Ramos (cell line): Measurements from ENCODE around the gene MBTD1.

Experiments
- in situ Hi-C: fragments of 300-500 bp; cut with MboI; formaldehyde crosslinking; loops from one replicate; pipeline ENCODE4 v1.14.3; 2022; ENCODE audit warnings: low sequenced_read_pairs; ENCODE audit not compliant: unreplicated experiment

MBTD1 gene

DNA sequence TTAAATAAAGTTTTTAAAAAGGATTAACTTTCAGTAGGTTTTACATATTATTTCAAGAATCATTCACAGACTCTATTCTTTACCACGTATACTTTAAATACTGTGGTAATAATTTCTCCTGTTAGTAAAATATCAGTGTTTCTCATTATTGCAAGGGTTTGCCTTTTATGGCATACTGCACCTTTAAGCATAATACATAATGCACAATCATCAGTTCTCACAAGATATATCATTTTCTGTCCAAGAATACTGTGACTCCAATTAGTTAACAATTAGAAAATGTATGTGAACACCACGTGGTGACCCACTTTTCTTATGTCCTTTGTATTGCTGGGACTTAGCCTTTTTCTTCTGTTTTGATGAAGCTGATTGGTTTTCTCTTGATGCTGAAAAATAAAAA lies 68.0 kb downstream of the MBTD1 start:
- in situ Hi-C loops = no loop called here

DNA sequence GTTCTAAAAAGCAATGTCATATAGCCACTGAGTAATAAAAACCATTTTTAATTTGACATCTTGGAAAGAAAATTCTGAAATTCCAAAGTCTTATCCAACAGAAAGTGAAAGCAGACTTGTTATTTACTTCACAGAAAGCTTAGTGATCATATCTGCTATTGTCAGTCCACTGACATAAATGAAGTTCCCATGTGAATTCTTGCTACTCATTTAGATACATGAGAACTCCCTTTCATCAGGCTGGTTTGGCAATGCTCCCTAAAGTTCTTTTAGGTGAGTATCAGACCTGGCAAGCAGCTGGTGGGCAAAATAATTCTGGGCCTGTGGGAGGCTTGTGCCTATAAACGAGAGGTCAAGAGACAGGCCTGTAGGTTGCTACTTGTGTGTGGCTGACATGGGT lies 70.2 kb downstream of the MBTD1 start:
- in situ Hi-C loops = no loop called here

DNA sequence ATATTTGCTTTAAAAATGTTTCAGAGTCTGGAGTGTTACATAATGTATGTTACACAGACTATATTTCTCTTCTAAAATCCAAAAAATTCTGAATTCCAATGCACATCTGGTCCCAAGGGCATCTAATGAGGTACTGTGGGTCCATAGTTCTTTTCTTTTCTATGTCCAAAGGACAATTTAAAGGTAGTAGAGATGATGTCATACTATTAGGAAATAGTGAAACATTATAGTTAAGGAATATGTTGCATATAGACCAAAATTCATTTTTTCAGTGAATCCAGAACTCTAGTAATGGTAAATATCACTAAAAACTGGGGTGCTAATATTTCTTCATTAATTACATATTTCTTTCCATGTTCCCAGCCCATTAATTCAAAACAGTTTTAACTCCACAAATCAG lies 70.7 kb downstream of the MBTD1 start:
- in situ Hi-C loops = no loop called here

DNA sequence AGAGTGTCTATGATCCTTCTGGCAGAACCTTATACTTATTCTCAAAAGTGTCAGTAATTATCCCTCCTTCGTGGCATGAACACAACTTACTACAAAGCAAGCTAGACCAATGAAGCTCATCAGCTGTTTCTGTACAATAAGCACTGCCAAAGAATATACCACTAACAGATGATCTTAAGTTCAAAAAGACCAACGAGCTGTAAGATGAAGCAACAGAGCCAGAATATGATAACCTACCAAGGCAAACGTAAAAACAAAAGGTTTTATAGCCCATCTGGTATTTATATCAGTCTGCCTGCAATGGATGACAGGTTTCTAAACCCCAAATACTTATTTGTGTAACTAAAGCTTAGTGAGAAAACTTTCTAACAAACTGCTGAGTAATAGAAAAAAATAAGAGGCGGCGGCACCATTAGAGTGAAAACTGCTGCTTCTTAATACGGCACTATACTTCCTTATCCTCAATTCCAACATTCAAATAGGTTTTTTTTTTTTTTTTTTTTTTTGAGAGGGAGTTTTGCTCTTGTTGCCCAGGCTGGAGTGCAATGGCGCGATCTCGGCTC lies 71.5 kb downstream of the MBTD1 start:
- in situ Hi-C loops = no loop called here

DNA sequence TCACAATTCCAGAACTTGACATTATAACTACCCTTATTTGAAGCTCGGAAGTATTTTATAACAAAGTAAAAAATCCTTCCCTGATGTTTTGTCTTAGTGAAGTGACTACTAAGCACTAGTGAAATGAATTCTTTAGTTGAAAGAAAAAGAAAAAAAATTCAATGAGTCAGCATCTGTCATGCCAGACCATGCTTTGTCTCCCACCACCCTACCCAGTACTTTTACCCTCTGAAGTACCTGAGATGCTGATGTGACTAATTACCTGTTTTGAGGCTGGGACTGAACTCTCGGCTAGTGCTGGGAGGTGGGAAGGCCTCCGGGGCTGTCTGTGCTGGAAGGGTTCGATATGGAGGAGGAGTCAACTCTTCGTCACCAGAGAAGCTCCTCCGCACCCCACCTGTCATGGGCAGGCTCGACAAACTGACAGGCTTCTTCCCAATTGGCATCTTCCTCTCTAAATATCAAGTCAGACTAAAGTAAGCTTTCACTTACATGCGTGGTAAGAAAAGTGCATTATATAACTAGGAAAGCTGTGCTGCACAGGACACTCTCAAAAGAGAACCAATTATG lies 74.0 kb downstream of the MBTD1 start:
- in situ Hi-C loops = no loop called here

DNA sequence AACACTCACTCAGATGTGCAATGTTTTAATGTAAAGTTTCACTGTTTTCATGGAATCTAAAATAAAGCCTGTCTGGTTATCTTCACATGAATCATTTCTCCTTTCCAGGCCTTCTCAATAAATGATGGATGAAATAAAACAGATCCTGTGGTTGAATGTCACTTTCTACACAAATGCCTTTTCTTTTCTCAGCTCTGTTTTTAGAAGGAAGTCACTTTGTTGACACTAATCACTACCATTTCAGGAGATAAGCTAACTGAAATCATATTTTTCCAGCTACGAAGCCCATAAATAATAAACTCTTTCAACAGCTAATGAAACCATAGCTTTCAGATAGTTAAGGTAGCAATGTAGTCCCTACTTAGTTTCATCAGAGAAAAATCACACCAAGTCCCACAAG lies 75.7 kb downstream of the MBTD1 start:
- in situ Hi-C loops = no loop called here

DNA sequence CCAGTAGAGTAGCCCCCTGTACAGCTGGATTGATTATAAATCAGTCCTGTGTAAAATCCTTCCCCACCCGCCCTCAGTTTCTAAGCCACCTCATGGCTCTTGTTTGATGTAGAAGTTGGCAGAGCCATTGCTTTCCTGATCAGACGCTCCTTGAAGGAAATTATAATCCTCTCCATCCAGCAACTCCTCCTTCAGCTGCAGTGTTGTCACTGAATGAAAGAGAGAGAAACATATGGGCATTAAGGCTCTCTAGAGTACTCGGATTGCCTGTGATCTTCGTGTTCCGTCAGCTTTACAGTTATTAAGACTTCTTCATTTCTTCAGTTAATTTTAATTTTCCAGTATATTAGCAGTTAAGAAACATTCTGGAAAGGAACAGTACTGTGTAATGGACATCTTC lies 79.4 kb downstream of the MBTD1 start:
- in situ Hi-C loops = no loop called here

DNA sequence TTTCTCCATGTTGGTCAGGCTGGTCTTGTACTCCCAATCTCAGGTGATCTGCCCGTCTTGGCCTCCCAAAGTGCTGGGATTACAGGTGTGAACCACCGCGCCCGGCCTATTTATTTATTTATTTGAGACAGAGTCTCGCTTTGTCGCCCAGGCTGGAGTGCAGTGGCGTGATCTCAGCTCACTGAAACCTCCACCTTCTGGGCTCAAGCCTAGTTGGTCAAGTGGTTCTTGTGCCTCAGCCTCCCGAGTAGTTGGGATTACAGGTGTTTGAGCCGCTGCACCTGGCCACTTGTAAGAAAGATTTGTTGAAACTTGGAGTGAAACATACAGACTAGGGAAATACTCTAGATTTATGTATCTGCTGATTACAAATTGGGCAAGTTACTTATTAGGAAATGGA lies 87.8 kb downstream of the MBTD1 start:
- in situ Hi-C loops = loop anchor here (25.0 kb wide), 1 partner anchor 310 kb away; the partner anchor contains the start of gene TOB1

DNA sequence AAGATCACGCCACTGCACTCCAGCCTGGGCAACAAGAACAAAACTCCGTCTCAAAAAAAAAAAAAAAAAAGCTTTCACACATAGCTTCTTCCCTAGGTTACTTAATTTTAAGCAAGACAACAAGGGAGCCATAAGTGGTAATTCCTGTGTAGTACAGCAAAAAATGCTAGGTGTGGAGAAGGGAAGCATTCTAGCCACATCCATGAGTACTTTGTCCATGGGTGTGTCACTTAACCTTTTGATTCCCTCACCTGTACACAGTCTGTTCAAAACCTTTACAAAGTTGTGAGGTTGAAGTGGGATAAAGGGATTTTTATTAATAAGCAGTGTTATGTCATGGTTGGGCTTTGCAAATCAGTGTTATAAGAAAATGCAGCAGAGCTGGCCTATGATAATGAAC lies 89.1 kb downstream of the MBTD1 start:
- in situ Hi-C loops = loop anchor here (25.0 kb wide), 1 partner anchor 308 kb away; the partner anchor contains the start of gene TOB1

DNA sequence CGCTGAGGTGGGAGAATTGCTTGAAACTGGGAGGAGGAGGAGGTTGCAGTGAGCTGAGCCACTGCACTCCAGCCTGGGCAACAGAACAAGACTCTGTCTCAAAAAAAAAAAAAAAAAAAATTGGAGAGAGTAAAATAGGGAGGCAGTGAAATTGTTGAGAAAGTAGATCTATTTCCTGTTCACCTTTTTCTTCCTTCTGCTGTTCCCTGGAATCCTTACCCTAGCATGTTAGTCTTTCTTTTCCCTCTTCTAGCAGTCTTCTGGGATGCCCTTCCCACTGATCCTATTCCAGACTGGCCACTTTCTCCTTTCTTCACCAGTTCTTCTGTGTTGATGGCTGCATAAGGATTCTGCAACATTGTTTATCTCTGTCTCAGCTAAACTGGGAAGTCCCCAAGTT lies 90.5 kb downstream of the MBTD1 start:
- in situ Hi-C loops = loop anchor here (25.0 kb wide), 1 partner anchor 307 kb away; the partner anchor contains the start of gene TOB1

DNA sequence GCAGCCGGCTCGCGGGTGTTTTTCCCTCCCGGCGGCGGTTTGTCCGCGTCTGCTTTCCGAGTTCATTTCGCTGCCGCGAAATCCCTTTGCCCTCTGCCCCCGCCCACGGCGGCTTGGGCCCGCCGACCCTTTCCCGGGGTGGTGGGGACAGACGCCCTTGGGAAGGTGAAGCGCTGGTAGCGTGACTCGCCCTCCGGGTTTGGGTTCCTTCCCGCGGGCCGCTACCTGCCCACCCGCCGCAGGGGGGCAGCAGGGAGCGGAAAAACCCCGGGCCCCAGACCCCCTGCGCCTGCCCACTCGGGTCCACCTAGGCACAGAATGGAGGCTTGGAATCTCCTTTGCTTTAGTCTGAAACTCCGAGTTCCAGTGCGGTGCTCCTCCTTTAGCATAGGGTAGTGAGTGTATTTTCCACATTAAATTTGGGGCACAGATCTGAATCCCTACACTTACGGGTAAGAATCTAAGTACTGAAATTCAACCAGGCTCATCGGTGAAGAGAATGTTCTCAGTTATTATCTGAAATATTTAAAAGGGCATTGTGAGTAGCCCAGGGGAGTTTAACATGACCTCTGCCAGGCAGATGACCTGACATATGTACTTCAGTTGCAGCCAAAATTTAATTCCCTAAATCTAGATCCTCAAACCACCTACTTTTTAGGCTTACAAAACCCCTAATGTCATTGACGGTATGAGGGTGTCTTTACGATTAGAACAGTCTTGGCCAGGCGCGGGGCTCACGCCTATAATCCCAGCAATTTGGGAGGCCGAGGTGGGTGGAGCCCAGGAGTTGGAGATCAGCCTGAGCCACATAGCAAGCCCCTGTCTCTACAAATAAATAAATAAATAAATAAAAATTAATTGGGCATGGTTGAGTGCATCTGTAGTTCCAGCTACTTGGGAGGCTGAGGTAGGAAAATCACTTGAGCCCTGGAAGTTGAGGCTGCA lies 92.6 kb downstream of the MBTD1 start:
- in situ Hi-C loops = loop anchor here (25.0 kb wide), 1 partner anchor 305 kb away; the partner anchor contains the start of gene TOB1

DNA sequence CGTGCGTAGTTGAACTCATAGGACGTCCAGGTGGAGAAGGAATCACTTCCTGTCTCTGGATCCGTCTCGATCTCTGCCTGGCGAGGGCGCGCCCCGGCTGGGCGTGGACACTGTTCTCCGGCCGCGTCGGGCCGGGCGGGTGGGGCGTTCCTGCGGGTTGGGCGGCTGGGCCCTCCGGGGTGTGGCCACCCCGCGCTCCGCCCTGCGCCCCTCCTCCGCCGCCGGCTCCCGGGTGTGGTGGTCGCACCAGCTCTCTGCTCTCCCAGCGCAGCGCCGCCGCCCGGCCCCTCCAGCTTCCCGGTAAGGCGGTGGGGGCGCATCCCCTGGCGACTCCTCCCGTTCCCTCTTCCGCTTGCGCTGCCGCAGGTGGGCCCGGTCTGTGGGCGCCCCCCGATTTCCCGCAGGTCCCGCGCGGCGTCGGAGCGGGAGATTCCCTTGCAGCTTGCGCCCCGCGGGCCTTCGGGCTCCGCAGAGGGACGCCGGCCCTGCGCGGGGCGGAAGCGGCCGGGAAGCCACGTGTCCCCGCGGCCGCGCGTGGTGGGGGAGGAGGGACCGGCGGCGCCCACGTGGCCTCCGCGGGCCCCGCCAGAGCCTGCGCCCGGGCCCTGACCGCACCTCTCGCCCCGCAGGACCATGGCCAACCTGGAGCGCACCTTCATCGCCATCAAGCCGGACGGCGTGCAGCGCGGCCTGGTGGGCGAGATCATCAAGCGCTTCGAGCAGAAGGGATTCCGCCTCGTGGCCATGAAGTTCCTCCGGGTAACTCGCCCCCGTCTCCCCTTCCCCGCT lies 93.5 kb downstream of the MBTD1 start, which contains the start of gene NME2:
NME2 (plus strand) TSS at position 214 of the 789 bp plus-strand sequence; CDS start at position 634, 420 bp downstream.
- in situ Hi-C loops = loop anchor here (25.0 kb wide), 1 partner anchor 304 kb away; the partner anchor contains the start of gene TOB1

DNA sequence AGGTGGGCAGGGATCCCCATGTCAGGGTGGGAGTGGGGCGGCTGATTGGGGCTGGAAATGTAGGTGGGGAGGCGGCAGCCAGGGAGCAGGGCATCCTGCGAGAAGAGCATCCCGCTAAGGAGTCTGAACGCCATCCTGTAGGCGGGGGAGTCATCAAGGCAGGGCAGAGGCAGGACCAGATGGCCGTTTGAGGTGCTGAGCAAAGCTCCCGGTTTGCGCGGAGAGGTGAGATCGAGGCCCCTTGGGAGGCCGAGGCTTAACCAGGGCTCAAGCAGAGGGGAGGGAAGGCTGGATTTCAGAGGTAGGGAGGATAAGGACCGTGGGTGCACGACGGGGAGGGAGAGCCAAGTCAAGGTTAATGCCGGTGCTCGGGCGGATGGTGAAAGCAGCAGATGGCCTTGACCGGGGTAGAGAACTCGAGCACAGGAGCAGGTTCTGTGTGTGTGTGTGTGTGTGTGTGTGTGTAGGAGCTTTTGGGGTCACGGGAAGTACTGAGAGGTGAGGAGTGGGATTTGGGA lies 94.1 kb downstream of the MBTD1 start:
- in situ Hi-C loops = loop anchor here (25.0 kb wide), 1 partner anchor 303 kb away; the partner anchor contains the start of gene TOB1

DNA sequence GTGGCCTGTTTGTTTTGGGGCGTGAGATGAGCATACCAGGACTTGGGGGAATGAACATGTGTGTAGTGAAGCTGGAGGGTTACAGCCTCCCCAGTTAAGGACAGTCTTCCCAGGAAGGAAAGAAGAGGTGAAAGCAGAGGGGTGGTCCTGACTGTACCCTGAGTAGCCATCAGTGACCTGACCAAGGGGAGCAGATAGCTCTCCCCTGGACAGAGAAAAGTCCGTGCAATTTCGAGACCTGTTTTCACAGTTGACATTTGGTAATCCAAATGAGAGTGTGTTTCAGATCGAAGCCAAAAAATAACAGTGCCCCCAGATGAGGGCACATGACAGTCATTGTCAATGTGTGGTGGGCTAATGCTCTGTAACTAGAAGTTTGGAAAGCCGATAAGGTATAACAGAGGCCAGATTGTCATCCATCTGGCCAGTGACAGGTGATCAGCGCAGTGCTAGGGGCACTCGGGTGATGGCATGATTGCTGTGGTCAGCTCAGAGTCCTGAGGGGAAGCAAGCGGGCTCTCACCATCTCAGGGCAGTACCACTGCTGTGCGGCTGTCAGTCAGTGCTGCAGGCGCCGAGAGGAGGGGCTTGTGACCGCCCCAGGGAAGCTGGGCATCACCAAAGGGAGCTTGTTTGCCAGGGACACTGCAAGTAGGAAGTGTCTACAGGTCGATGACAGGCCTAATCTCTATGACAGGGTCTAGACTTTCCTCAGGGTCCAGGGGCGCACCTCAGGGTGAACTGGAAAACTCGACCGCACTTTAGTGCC lies 94.8 kb downstream of the MBTD1 start:
- in situ Hi-C loops = loop anchor here (25.0 kb wide), 1 partner anchor 303 kb away; the partner anchor contains the start of gene TOB1

DNA sequence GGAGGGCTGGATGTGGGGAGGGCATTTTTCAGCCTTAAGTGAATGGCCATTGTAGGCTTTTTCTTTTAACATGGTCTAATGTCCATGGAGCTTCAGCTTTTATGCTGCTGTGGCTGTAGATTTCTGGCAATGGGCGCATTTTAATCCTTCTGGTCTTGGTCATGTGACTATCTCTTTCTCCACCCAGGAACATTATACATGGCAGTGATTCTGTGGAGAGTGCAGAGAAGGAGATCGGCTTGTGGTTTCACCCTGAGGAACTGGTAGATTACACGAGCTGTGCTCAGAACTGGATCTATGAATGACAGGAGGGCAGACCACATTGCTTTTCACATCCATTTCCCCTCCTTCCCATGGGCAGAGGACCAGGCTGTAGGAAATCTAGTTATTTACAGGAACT lies 98.3 kb downstream of the MBTD1 start:
- in situ Hi-C loops = loop anchor here (25.0 kb wide), 1 partner anchor 299 kb away; the partner anchor contains the start of gene TOB1

DNA sequence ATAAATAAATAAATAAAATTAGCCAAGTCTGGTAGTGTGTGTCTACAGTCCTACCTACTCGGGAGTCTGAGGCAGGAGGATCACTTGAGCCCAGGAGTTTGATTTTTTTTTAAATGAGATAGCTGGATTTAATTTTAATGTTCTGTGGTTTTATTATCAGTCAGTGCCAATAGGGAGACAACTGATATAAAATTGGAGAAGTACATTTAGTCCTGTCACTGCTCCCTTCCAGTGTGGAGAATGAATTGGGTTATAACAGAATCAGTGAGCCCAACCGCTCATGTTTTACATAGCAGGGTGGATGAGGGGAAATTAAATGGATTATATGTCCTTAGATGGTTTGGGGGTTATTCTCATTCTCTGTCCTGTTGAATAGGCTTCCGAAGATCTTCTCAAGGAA lies 100.2 kb downstream of the MBTD1 start:
- in situ Hi-C loops = loop anchor here (10.0 to 25.0 kb wide), 2 partner anchors 155 to 297 kb away; partner anchors contain the start of gene TOB1

DNA sequence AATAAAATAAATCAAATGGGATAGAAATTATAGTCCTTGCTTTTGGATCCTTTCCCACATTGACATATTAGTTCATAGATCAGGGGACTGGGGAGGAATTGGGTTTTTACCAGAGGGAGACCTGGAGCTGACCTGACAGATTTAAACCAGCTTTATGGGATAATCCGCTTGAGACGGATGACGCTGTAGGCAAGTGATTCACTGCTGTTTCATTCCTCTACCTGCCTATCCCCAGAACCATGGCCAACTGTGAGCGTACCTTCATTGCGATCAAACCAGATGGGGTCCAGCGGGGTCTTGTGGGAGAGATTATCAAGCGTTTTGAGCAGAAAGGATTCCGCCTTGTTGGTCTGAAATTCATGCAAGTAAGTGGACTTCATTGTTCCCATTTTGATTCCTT lies 104.4 kb downstream of the MBTD1 start:
- in situ Hi-C loops = loop anchor here (10.0 to 25.0 kb wide), 2 partner anchors 151 to 293 kb away; partner anchors contain the start of gene TOB1

DNA sequence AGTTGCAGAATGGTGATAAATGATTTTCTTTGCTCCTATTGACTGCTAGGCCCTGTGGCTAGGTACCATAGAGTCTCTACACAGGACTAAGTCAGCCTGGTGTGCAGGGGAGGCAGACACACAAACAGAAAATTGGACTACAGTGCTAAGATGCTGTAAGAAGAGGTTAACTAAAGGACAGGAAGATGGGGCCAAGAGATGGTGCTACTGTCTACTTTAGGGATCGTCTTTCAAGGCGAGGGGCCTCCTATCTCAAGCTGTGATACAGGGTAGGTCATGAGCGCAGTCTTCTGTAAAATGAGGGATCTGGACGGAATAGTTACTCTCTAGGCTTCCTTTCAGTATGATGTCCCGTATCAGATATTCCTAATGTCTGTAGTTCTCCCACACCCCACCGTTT lies 105.7 kb downstream of the MBTD1 start:
- in situ Hi-C loops = loop anchor here (10.0 to 25.0 kb wide), 2 partner anchors 149 to 292 kb away; partner anchors contain the start of gene TOB1
